ENCODE data around the gene KRT13.
"Not testable (repeated sequence)": the region's sequence is repeated elsewhere in the genome, so short reads cannot be mapped to it uniquely, and the experiment has no call there.

- not testable (repeated sequence) for TF ChIP-seq CTCF (conservative IDR thresholded peaks at IDR 0.05; ENCODE audit: low read depth in 2 of 2); EZH2 (IDR thresholded peaks at IDR 0.05; ENCODE audit: low read depth, unreplicated experiment); ZNF114 (CRISPR knock-in tag; IDR thresholded peaks at IDR 0.05); POLR2AphosphoS5 (IDR thresholded peaks at IDR 0.05; ENCODE audit: low read depth); EZH2phosphoT487 (IDR thresholded peaks at IDR 0.05; ENCODE audit: unreplicated experiment); ZNF462 (CRISPR knock-in tag; IDR thresholded peaks at IDR 0.05); REST (IDR thresholded peaks at IDR 0.05; ENCODE audit: unreplicated experiment); JUNB (IDR thresholded peaks at IDR 0.05; ENCODE audit: unreplicated experiment)
Observed at GRCh38 chr17:41542786-41543185, 37.4 kb upstream of the KRT13 start.
